ENCODE measurements around the gene SBK2. TPM values are rescaled to one million over a fixed set of nuclear protein-coding genes. Genes with fewer than 3 reads are reported as not detected.
"Not testable (repeated sequence)": the region's sequence is repeated elsewhere in the genome, so short reads cannot be mapped to it uniquely, and the experiment has no call there.

Gene SBK2
- total and polyA plus RNA-seq, 4 donors, result 0.31 TPM; not detected in 3

GRCh38 chr19:55576746-55577145 is 39.8 kb upstream of the SBK2 start:
- peaks cover 0 to 5% (median 0%) of the 10 kb centered on the region in 4 donors for H3K9me3 ChIP-seq (ENCODE audit: control insufficient read depth in 4 of 4, insufficient read depth in 3 of 4, low read length in 3 of 4)
- no peak overlapping the region for H3K27ac ChIP-seq (ENCODE audit: low read depth in 1 of 2, low read length in 1 of 2)
- H3K4me3 ChIP-seq, result no peak overlapping the region
- TF ChIP-seq CTCF (IDR thresholded peaks at IDR 0.05; ENCODE audit: control extremely low read depth, extremely low read depth), result no peak
- no peak for DNase-seq
- peaks cover 5 to 20% (median 6%) of the 10 kb centered on the region in 4 donors for H3K36me3 ChIP-seq (ENCODE audit: control insufficient read depth in 4 of 4, insufficient read depth in 4 of 4, low read length in 4 of 4)
- no peaks in the 10 kb centered on the region for H3K27me3 ChIP-seq (ENCODE audit: control insufficient read depth in 3 of 3, insufficient read depth in 3 of 3, low read length in 2 of 3)
- 88 to 97% methylated on average over 5 of the region's 5 CpGs for WGBS, 2 donors
- no peak for ATAC-seq (ENCODE audit: insufficient read depth, low FRiP score)
- no peak overlapping the region for H3K9ac ChIP-seq (ENCODE audit: insufficient read depth in 1 of 2, low read length in 2 of 2)
- peaks cover 3 to 9% (median 4%) of the 10 kb centered on the region in 5 donors for H3K4me1 ChIP-seq (ENCODE audit: control insufficient read depth in 5 of 5, insufficient read depth in 5 of 5, low read length in 5 of 5)

GRCh38 chr19:55573929-55574328 is 37.0 kb upstream of the SBK2 start:
- whole genome bisulfite sequencing, 2 donors, result 89 to 93% methylated on average over 6 of the region's 6 CpGs
- H3K4me1 ChIP-seq (ENCODE audit: control insufficient read depth in 5 of 5, insufficient read depth in 5 of 5, low read length in 5 of 5); H3K9ac ChIP-seq (ENCODE audit: insufficient read depth in 1 of 2, low read length in 2 of 2); H3K27ac ChIP-seq (ENCODE audit: low read depth in 1 of 2, low read length in 1 of 2); H3K4me3 ChIP-seq; ATAC-seq (ENCODE audit: insufficient read depth, low FRiP score); H3K9me3 ChIP-seq (ENCODE audit: control insufficient read depth in 4 of 4, insufficient read depth in 3 of 4, low read length in 3 of 4); H3K27me3 ChIP-seq (ENCODE audit: control insufficient read depth in 3 of 3, insufficient read depth in 3 of 3, low read length in 2 of 3); DNase-seq: not testable (repeated sequence)
- peaks cover 5 to 19% (median 6%) of the 10 kb centered on the region in 4 donors for H3K36me3 ChIP-seq (ENCODE audit: control insufficient read depth in 4 of 4, insufficient read depth in 4 of 4, low read length in 4 of 4)

- ATAC-seq (ENCODE audit: insufficient read depth, low FRiP score); DNase-seq; H3K9ac ChIP-seq (ENCODE audit: insufficient read depth in 1 of 2, low read length in 2 of 2); H3K27me3 ChIP-seq (ENCODE audit: control insufficient read depth in 3 of 3, insufficient read depth in 3 of 3, low read length in 2 of 3); H3K27ac ChIP-seq (ENCODE audit: low read depth in 1 of 2, low read length in 1 of 2); H3K4me1 ChIP-seq (ENCODE audit: control insufficient read depth in 5 of 5, insufficient read depth in 5 of 5, low read length in 5 of 5); H3K4me3 ChIP-seq; H3K36me3 ChIP-seq (ENCODE audit: control insufficient read depth in 4 of 4, insufficient read depth in 4 of 4, low read length in 4 of 4); H3K9me3 ChIP-seq (ENCODE audit: control insufficient read depth in 4 of 4, insufficient read depth in 3 of 4, low read length in 3 of 4): not testable (repeated sequence)
- 93 to 97% methylated on average over 5 of the region's 5 CpGs for WGBS, 2 donors
These were observed 32.5 kb upstream of the SBK2 start for GRCh38 chr19:55569477-55569876.

- no peak overlapping the region for H3K4me3 ChIP-seq
- H3K9me3 ChIP-seq (ENCODE audit: control insufficient read depth in 4 of 4, insufficient read depth in 3 of 4, low read length in 3 of 4), result no peaks in the 10 kb centered on the region
- no peak overlapping the region for H3K27ac ChIP-seq (ENCODE audit: low read depth in 1 of 2, low read length in 1 of 2)
- TF ChIP-seq CTCF (IDR thresholded peaks at IDR 0.05; ENCODE audit: control extremely low read depth, extremely low read depth), result no peak
- peaks cover 0 to 5% (median 4%) of the 10 kb centered on the region in 5 donors for H3K4me1 ChIP-seq (ENCODE audit: control insufficient read depth in 5 of 5, insufficient read depth in 5 of 5, low read length in 5 of 5)
- ATAC-seq (ENCODE audit: insufficient read depth, low FRiP score) (no peak), DNase-seq (no peak)
- no peaks in the 10 kb centered on the region for H3K36me3 ChIP-seq (ENCODE audit: control insufficient read depth in 4 of 4, insufficient read depth in 4 of 4, low read length in 4 of 4)
- H3K27me3 ChIP-seq (ENCODE audit: control insufficient read depth in 3 of 3, insufficient read depth in 3 of 3, low read length in 2 of 3), result no peaks in the 10 kb centered on the region
- no peak overlapping the region for H3K9ac ChIP-seq (ENCODE audit: insufficient read depth in 1 of 2, low read length in 2 of 2)
These were observed 30.9 kb upstream of the SBK2 start for GRCh38 chr19:55567708-55568328.

Data from lung (tissue), 12 donors.